Type B pancreatic cell (in vitro differentiated cells): ENCODE results near the gene ADAMTSL1. TPM values are rescaled to one million over a fixed set of nuclear protein-coding genes. Genes with fewer than 3 reads are reported as not detected.

Experiments
- DNase-seq: peaks from one replicate; pipeline ENCODE4 v3.0.0; 2021; ENCODE audit warnings: mixed read lengths; ENCODE audit not compliant: unreplicated experiment; ENCODE audit errors: extremely low spot score
- H3K27ac Mint-ChIP-seq: 2 replicates; pipeline ENCODE4 v1.8.0; 2021; ENCODE audit warnings: mild to moderate bottlenecking, mixed read lengths
- H3K27me3 Mint-ChIP-seq: 2 replicates; pipeline ENCODE4 v1.8.0; 2021; ENCODE audit warnings: mixed read lengths
- H3K36me3 Mint-ChIP-seq: 2 replicates; pipeline ENCODE4 v1.8.0; 2021; ENCODE audit warnings: mixed read lengths
- H3K4me1 Mint-ChIP-seq: one replicate; pipeline ENCODE4 v1.8.0; 2021; ENCODE audit warnings: mixed read lengths; ENCODE audit not compliant: unreplicated experiment
- H3K4me3 Mint-ChIP-seq: 2 replicates; pipeline ENCODE4 v1.8.0; 2021; ENCODE audit warnings: mild to moderate bottlenecking, mixed read lengths
- H3K9me3 Mint-ChIP-seq: 2 replicates; pipeline ENCODE4 v1.8.0; 2021; ENCODE audit warnings: mixed read lengths
- CTCF ChIP-seq: fragments of 200-600 bp; sonication (generic); conservative IDR thresholded peaks from 2 replicates; pipeline ENCODE4 v1.5.0; 2021; ENCODE audit warnings: antibody characterized with exemption, mild to moderate bottlenecking
- total RNA-seq: library from RNA; stranded (reverse); gene quantifications from 2 replicates; pipeline ENCODE4 v1.2.1, GENCODE V29; 2021; ENCODE audit warnings: low replicate concordance

ADAMTSL1 gene
- total RNA-seq, 1 donor from 2014 or later, result 28.6 TPM

GRCh38 chr9:18573021-18573556 is 99.1 kb downstream of the ADAMTSL1 start:
- TF ChIP-seq CTCF, result no peak
- H3K27ac Mint-ChIP-seq, result no peak overlapping the region
- no peaks in the 10 kb centered on the region for H3K27me3 Mint-ChIP-seq
- H3K9me3 Mint-ChIP-seq, result no peaks in the 10 kb centered on the region
- DNase-seq, result no peak
- no peaks in the 10 kb centered on the region for H3K36me3 Mint-ChIP-seq
- H3K4me3 Mint-ChIP-seq, result no peak overlapping the region
- H3K4me1 Mint-ChIP-seq, result peaks cover 7% of the 10 kb centered on the region

- no peak for DNase-seq
- H3K4me3 Mint-ChIP-seq, result no peak overlapping the region
- H3K27ac Mint-ChIP-seq, result no peak overlapping the region
- H3K9me3 Mint-ChIP-seq, result peaks cover 3% of the 10 kb centered on the region
- peaks cover 3% of the 10 kb centered on the region for H3K4me1 Mint-ChIP-seq
- no peak for TF ChIP-seq CTCF
- H3K27me3 Mint-ChIP-seq, result no peaks in the 10 kb centered on the region
- H3K36me3 Mint-ChIP-seq, result no peaks in the 10 kb centered on the region
These were observed 101.7 kb downstream of the ADAMTSL1 start for GRCh38 chr9:18575686-18576085.

GRCh38 chr9:18579536-18579935 is 105.6 kb downstream of the ADAMTSL1 start:
- H3K27me3 Mint-ChIP-seq, result no peaks in the 10 kb centered on the region
- no peak for DNase-seq
- no peak for TF ChIP-seq CTCF
- no peaks in the 10 kb centered on the region for H3K36me3 Mint-ChIP-seq
- H3K4me3 Mint-ChIP-seq, result no peak overlapping the region
- H3K27ac Mint-ChIP-seq, result no peak overlapping the region
- peaks cover 3% of the 10 kb centered on the region for H3K9me3 Mint-ChIP-seq
- H3K4me1 Mint-ChIP-seq, result peaks cover 3% of the 10 kb centered on the region

GRCh38 chr9:18580151-18580550 is 106.2 kb downstream of the ADAMTSL1 start:
- Mint-ChIP-seq H3K4me1 (peaks cover 3% of the 10 kb centered on the region), H3K27ac (no peak overlapping the region), H3K4me3 (no peak overlapping the region), H3K9me3 (peaks cover 3% of the 10 kb centered on the region), H3K27me3 (no peaks in the 10 kb centered on the region), H3K36me3 (no peaks in the 10 kb centered on the region)
- DNase-seq, result no peak
- TF ChIP-seq CTCF, result no peak

GRCh38 chr9:18585996-18586395 is 112.0 kb downstream of the ADAMTSL1 start:
- TF ChIP-seq CTCF, result no peak
- DNase-seq, result no peak
- Mint-ChIP-seq H3K4me1 (no peaks in the 10 kb centered on the region), H3K9me3 (peaks cover 4% of the 10 kb centered on the region), H3K27me3 (no peaks in the 10 kb centered on the region), H3K36me3 (no peaks in the 10 kb centered on the region), H3K27ac (no peak overlapping the region), H3K4me3 (no peak overlapping the region)

GRCh38 chr9:18588002-18588401 is 114.0 kb downstream of the ADAMTSL1 start:
- Mint-ChIP-seq H3K9me3 (peaks cover 4% of the 10 kb centered on the region), H3K27ac (no peak overlapping the region), H3K27me3 (no peaks in the 10 kb centered on the region), H3K4me1 (no peaks in the 10 kb centered on the region), H3K36me3 (no peaks in the 10 kb centered on the region), H3K4me3 (no peak overlapping the region)
- no peak for TF ChIP-seq CTCF
- DNase-seq, result no peak
